ENCODE results near the gene TRRAP. TPM values are rescaled to one million over a fixed set of nuclear protein-coding genes. Genes with fewer than 3 reads are reported as not detected.

The TRRAP gene
- total and polyA plus RNA-seq, 8 donors: 4.3 to 38.0 (median 15.7) TPM

DNA sequence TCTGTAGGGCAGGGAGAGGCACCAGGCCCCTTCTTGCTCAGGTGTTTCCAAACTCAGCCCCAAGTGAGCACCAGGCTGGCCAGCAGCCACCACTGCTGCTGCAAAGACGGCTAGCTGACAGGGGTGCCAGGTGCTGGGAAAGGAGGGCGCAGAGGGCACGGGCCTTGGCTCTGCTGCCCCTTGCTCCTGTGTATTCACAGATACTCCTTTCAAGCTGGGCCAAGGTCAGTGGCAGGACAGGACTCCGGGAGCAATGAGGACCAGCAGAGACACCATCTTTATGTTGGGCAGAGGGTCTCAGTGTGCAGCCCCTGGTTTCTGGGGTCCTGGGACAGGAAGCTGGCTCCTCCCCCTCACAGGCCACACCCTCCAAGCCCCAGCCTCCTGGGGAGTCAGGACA lies 155.4 kb downstream of the TRRAP start:
- no peak for DNase-seq
- TF ChIP-seq, protein P1, sequence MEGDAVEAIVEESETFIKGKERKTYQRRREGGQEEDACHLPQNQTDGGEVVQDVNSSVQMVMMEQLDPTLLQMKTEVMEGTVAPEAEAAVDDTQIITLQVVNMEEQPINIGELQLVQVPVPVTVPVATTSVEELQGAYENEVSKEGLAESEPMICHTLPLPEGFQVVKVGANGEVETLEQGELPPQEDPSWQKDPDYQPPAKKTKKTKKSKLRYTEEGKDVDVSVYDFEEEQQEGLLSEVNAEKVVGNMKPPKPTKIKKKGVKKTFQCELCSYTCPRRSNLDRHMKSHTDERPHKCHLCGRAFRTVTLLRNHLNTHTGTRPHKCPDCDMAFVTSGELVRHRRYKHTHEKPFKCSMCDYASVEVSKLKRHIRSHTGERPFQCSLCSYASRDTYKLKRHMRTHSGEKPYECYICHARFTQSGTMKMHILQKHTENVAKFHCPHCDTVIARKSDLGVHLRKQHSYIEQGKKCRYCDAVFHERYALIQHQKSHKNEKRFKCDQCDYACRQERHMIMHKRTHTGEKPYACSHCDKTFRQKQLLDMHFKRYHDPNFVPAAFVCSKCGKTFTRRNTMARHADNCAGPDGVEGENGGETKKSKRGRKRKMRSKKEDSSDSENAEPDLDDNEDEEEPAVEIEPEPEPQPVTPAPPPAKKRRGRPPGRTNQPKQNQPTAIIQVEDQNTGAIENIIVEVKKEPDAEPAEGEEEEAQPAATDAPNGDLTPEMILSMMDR (IDR thresholded peaks at IDR 0.05): no peak
- TF ChIP-seq POLR2AphosphoS5 (IDR thresholded peaks at IDR 0.05) (no peak), EP300 (IDR thresholded peaks at IDR 0.05) (no peak), POLR2A (IDR thresholded peaks at IDR 0.05) (no peak)
- 50 to 72% (median 70%) methylated on average over 3 to 4 of the region's 4 CpGs for WGBS, 5 donors
- intact Hi-C loops (cut with DNase I; ENCODE audit: low total_unique reads): loop anchor here (10.0 kb wide), 2 partner anchors 111 to 201 kb away; partner anchors contain the start of gene SMURF1
- H3K4me3 ChIP-seq: no peak overlapping the region
- peak overlapping the region in 1 of 5 donors; percentile 14 for H3K27ac ChIP-seq
- H3K36me3 ChIP-seq: peaks cover 94 to 100% (median 100%) of the 10 kb centered on the region in 4 donors
- no peaks in the 10 kb centered on the region for H3K27me3 ChIP-seq
- peaks cover 0 to 6% (median 0%) of the 10 kb centered on the region in 4 donors for H3K9me3 ChIP-seq
- H3K4me1 ChIP-seq: peaks cover 0 to 7% (median 0%) of the 10 kb centered on the region in 4 donors

DNA sequence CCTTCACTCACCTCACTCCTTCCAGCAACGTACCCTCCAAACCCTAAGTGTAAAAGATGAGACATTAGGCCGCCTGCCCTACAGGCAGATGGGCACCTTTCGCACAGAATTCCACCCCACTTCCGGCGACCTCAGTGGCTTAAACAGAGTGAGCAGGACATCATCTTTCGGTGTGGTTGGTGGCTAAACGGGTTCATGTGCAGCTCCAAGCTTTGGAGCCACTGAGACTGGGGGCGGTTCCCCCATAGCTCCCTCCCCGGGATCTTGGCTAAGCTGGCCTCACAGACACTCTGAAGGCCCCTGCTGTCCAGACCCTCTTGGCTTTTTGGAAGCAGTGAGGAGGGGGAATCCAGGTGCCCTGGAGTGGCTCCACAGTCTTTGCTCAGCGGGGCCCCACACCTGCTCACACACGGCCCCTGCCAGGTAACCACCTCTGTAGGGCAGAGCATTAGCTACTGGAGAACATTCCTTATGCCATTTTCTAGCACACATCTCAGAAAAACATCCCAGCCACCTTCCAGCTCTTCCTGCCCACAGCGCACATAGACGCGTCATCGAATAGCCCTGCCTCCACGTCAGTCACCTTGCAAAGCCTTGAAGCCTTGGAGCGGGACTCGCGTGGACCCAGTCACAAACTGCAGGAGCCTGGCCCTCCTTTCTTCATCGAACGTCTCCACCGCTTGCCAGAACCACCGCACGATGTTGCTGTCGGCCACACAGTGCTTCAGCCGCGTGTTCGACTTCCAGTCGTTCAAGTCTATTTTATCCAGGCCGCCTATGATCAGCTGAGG lies 156.8 kb downstream of the TRRAP start:
- WGBS, 5 donors: 91 to 94% (median 93%) methylated on average over 30 of the region's 30 CpGs
- H3K4me1 ChIP-seq: peaks cover 0 to 5% (median 1%) of the 10 kb centered on the region in 4 donors
- intact Hi-C loops (cut with DNase I; ENCODE audit: low total_unique reads): loop anchor here (5.0 to 10.0 kb wide), 3 partner anchors 110 to 277 kb away; partner anchors contain the start of gene SMURF1
- H3K4me3 ChIP-seq: no peak overlapping the region
- no peak for DNase-seq
- H3K36me3 ChIP-seq: peaks cover 82 to 100% (median 100%) of the 10 kb centered on the region in 4 donors
- H3K9me3 ChIP-seq: peaks cover 0 to 4% (median 0%) of the 10 kb centered on the region in 4 donors
- no peaks in the 10 kb centered on the region for H3K27me3 ChIP-seq
- no peak for TF ChIP-seq POLR2AphosphoS5 (IDR thresholded peaks at IDR 0.05)
- TF ChIP-seq POLR2A (IDR thresholded peaks at IDR 0.05): no peak
- TF ChIP-seq, protein P1 (IDR thresholded peaks at IDR 0.05): no peak
- TF ChIP-seq EP300 (IDR thresholded peaks at IDR 0.05): no peak
- H3K27ac ChIP-seq: no peak overlapping the region

DNA sequence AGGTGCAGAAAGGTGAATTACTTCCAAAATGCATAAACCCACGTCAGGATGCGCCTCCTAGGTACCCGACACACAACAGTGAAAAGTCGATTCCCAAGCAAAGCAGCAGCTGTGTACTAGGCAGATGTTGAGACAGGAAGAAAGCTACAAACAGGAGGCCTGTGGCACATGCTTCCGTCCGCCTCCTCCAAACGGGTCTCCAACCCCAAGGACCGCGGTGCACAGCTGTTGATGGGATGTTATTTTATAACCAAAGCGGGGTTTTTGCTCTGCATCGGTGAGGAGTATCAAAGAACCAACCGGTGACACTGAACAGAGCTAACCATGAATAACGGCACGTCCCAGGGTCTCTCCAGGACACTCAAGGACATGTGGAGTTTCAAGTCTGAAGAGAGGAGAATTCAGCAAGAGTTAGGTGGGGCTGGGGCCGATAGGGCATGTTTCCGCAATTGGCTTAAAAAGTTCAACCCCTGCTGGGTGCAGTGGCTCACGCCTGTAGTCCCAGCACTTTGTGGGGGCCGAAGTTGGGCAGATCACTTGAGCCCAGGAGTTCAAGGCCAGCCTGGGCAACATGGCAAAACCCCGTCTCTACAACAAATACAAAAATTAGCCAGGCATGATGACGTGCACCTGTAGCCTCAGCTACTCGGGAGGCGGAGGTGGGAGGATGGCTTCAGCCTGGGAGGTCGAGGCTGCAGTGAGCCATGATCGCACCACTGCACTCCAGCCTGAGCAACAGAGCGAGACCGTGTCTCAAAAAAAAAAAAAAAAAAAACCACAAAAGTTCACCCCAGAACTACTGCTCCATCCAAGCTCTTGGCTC lies 157.6 kb downstream of the TRRAP start:
- no peak overlapping the region for H3K4me3 ChIP-seq
- H3K9me3 ChIP-seq: no peaks in the 10 kb centered on the region
- peaks cover 5 to 9% (median 9%) of the 10 kb centered on the region in 4 donors for H3K4me1 ChIP-seq
- H3K27me3 ChIP-seq: no peaks in the 10 kb centered on the region
- no peak overlapping the region for H3K27ac ChIP-seq
- H3K36me3 ChIP-seq: peaks cover 82 to 100% (median 99%) of the 10 kb centered on the region in 4 donors
- no peak for DNase-seq
- WGBS, 5 donors: 86 to 94% (median 91%) methylated on average over 26 of the region's 26 CpGs
- intact Hi-C loops (cut with DNase I; ENCODE audit: low total_unique reads): loop anchor here (5.0 to 10.0 kb wide), 3 partner anchors 109 to 276 kb away; partner anchors contain the start of gene SMURF1
- TF ChIP-seq EP300 (IDR thresholded peaks at IDR 0.05): no peak
- TF ChIP-seq POLR2A (IDR thresholded peaks at IDR 0.05): no peak
- TF ChIP-seq, protein P1 (IDR thresholded peaks at IDR 0.05): no peak
- no peak for TF ChIP-seq POLR2AphosphoS5 (IDR thresholded peaks at IDR 0.05)

DNA sequence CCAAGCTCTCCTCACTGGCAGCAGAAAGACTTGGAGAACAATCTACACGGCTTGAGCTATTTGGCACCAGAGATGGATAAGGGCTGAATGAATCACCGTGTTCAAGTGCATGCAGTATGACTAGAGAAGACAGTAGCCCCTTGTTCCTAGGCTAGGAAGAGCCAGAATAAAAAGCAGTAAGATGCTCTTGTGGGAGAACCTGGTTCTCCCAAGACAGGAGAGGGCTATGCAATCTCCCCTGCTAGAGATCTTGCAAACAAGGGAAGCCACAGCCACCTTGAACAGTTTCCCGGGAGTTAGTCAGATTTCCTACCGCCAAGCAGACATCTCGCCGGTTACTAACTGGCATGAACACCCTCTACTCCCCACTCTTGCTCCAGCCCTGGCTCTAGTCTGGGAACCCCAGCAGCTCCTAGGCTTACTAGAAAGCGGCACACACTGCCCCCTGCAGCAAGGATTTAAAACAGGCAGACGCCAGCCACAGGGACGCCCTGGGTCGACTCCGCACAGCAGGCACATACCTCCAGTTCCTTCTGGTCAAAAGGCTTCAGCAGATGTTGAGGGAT lies 158.3 kb downstream of the TRRAP start:
- intact Hi-C loops (cut with DNase I; ENCODE audit: low total_unique reads): loop anchor here (5.0 to 10.0 kb wide), 3 partner anchors 108 to 276 kb away; partner anchors contain the start of gene SMURF1
- TF ChIP-seq, protein P1 (IDR thresholded peaks at IDR 0.05): no peak
- TF ChIP-seq POLR2A (IDR thresholded peaks at IDR 0.05) (no peak), EP300 (IDR thresholded peaks at IDR 0.05) (no peak), POLR2AphosphoS5 (IDR thresholded peaks at IDR 0.05) (no peak)
- Histone ChIP-seq H3K27ac (peak overlapping the region in 1 of 5 donors; percentile 28), H3K9me3 (no peaks in the 10 kb centered on the region), H3K36me3 (peaks cover 81 to 100% (median 99%) of the 10 kb centered on the region in 4 donors), H3K4me1 (peaks cover 12 to 16% (median 16%) of the 10 kb centered on the region in 4 donors), H3K4me3 (no peak overlapping the region), H3K27me3 (no peaks in the 10 kb centered on the region)
- 69 to 78% (median 74%) methylated on average over 9 to 11 of the region's 11 CpGs for WGBS, 5 donors
- peak in 1 of 2 donors; percentile 37 for DNase-seq
